Smooth muscle cell (in vitro differentiated cells): ENCODE data around the gene ZNF346. TPM values are rescaled to one million over a fixed set of nuclear protein-coding genes. Genes with fewer than 3 reads are reported as not detected.

Experiments used
- DNase-seq: peaks from one replicate; lab custom pipeline; 2025; ENCODE audit not compliant: unreplicated experiment; lab: John Stamatoyannopoulos, UW
- H2AFZ ChIP-seq: fragments of 200-600 bp; sonication (generic); 2 replicates; pipeline ENCODE4 v1.6.0; 2016; ENCODE audit warnings: antibody characterized with exemption, low read depth, mild to moderate bottlenecking
- H3F3A ChIP-seq: fragments of 200-600 bp; sonication (generic); 2 replicates; pipeline ENCODE4 v1.6.0; 2017; ENCODE audit warnings: antibody characterized with exemption, low read depth
- H3K27ac ChIP-seq: fragments of 200-600 bp; sonication (generic); 2 replicates; pipeline ENCODE4 v1.5.1; 2016; ENCODE audit warnings: low read depth, mild to moderate bottlenecking
- H3K27me3 ChIP-seq: fragments of 200-600 bp; sonication (generic); 2 replicates; pipeline ENCODE4 v1.6.1; 2016; ENCODE audit warnings: low read depth, mild to moderate bottlenecking
- H3K36me3 ChIP-seq: fragments of 200-600 bp; sonication (generic); 2 replicates; pipeline ENCODE4 v1.5.1; 2016; ENCODE audit warnings: low read depth
- H3K4me1 ChIP-seq: fragments of 200-600 bp; sonication (generic); 2 replicates; pipeline ENCODE4 v1.5.1; 2016; ENCODE audit warnings: low read depth
- H3K4me2 ChIP-seq: fragments of 200-600 bp; sonication (generic); 2 replicates; pipeline ENCODE4 v1.6.0; 2016; ENCODE audit warnings: mild to moderate bottlenecking
- H3K4me3 ChIP-seq: fragments of 200-600 bp; sonication (generic); 2 replicates; pipeline ENCODE4 v1.5.1; 2016; ENCODE audit warnings: mild to moderate bottlenecking
- H3K79me2 ChIP-seq: fragments of 200-600 bp; sonication (generic); 2 replicates; pipeline ENCODE4 v1.6.0; 2016; ENCODE audit warnings: low read depth, mild to moderate bottlenecking
- H3K9ac ChIP-seq: fragments of 200-600 bp; sonication (generic); 2 replicates; pipeline ENCODE4 v1.6.0; 2016; ENCODE audit warnings: low read depth
- H3K9me3 ChIP-seq: fragments of 200-600 bp; sonication (generic); replicated peaks from 2 replicates; pipeline ENCODE4 v1.5.1; 2016; ENCODE audit warnings: low read depth
- H4K20me1 ChIP-seq: fragments of 200-600 bp; sonication (generic); 2 replicates; pipeline ENCODE4 v1.6.0; 2016; ENCODE audit warnings: low read depth
- CTCF ChIP-seq: fragments of 200-600 bp; sonication (generic); IDR thresholded peaks from 2 replicates; pipeline ENCODE4 v1.5.1; 2017; ENCODE audit warnings: borderline replicate concordance, mild to moderate bottlenecking, antibody characterized with exemption; ENCODE audit not compliant: insufficient read depth, poor library complexity, severe bottlenecking
- WGBS: methylation state at CpG from one replicate; pipeline ENCODE4 v1.1.7; 2016; ENCODE audit warnings: low lambda C conversion rate; 5-methylcytosine and 5-hydroxymethylcytosine counted together
- polyA plus RNA-seq: library from polyadenylated mRNA; unstranded; fragments of >200 nt; fragmentation: Nextera tagmentation; extraction: Ambion mirVana; gene quantifications from 2 replicates; pipeline ENCODE4 v1.2.1, GENCODE V29; 2016
- total RNA-seq: library from RNA; depleted of rRNA; stranded (reverse); fragments of >200 nt; gene quantifications from 2 replicates; pipeline ENCODE4 v1.2.3, GENCODE V29; 2014

Gene ZNF346
- total and polyA plus RNA-seq, 2 experiments from 2014 or later = 6.9 to 14.8 TPM

GRCh38 chr5:177025101-177025601 is 2.7 kb downstream of the ZNF346 start:
- peaks cover 25% of the 10 kb centered on the region for H3K79me2 ChIP-seq
- no peak for TF ChIP-seq CTCF
- H3K27me3 ChIP-seq = no peaks in the 10 kb centered on the region
- 95% methylated on average over 3 of the region's 3 CpGs for WGBS
- peaks cover 13% of the 10 kb centered on the region for H3K4me1 ChIP-seq
- no peaks in the 10 kb centered on the region for H3F3A ChIP-seq
- DNase-seq = no peak
- no peak overlapping the region for H2AFZ ChIP-seq
- H3K9me3 ChIP-seq = no peaks in the 10 kb centered on the region
- H3K4me2 ChIP-seq = no peak overlapping the region
- H3K36me3 ChIP-seq = no peaks in the 10 kb centered on the region
- H3K27ac ChIP-seq = no peak overlapping the region
- H3K9ac ChIP-seq = no peak overlapping the region
- H3K4me3 ChIP-seq = no peak overlapping the region
- H4K20me1 ChIP-seq = peaks cover 9% of the 10 kb centered on the region

- Histone ChIP-seq H4K20me1 (peaks cover 17% of the 10 kb centered on the region), H3K4me1 (peaks cover 6% of the 10 kb centered on the region), H3K27me3 (no peaks in the 10 kb centered on the region), H3K79me2 (peaks cover 37% of the 10 kb centered on the region), H3K4me2 (no peak overlapping the region), H3K9ac (no peak overlapping the region), H3K9me3 (no peaks in the 10 kb centered on the region), H3K36me3 (no peaks in the 10 kb centered on the region), H3F3A (no peaks in the 10 kb centered on the region), H3K27ac (no peak overlapping the region), H2AFZ (no peak overlapping the region), H3K4me3 (no peak overlapping the region)
- no peak for DNase-seq
- TF ChIP-seq CTCF = no peak
- 98% methylated on average over 2 of the region's 2 CpGs for WGBS
These were observed 5.2 kb downstream of the ZNF346 start for GRCh38 chr5:177027665-177028064.

- H3K79me2 ChIP-seq = peaks cover 31% of the 10 kb centered on the region
- H2AFZ ChIP-seq = no peak overlapping the region
- no peak overlapping the region for H3K9ac ChIP-seq
- DNase-seq = no peak
- WGBS = over 99% methylated on average over 6 of the region's 6 CpGs
- no peak overlapping the region for H3K4me3 ChIP-seq
- no peak overlapping the region for H3K4me2 ChIP-seq
- H3K27me3 ChIP-seq = no peaks in the 10 kb centered on the region
- peaks cover 25% of the 10 kb centered on the region for H4K20me1 ChIP-seq
- no peak overlapping the region for H3K27ac ChIP-seq
- no peak for TF ChIP-seq CTCF
- no peaks in the 10 kb centered on the region for H3K36me3 ChIP-seq
- no peaks in the 10 kb centered on the region for H3K4me1 ChIP-seq
- H3F3A ChIP-seq = no peaks in the 10 kb centered on the region
- H3K9me3 ChIP-seq = no peaks in the 10 kb centered on the region
These were observed 7.0 kb downstream of the ZNF346 start for GRCh38 chr5:177029498-177029897.

GRCh38 chr5:177035976-177036375 is 13.5 kb downstream of the ZNF346 start:
- Histone ChIP-seq H3K27me3 (no peaks in the 10 kb centered on the region), H3K27ac (no peak overlapping the region), H3K36me3 (no peaks in the 10 kb centered on the region), H3K4me3 (no peak overlapping the region), H3K9ac (no peak overlapping the region), H3F3A (no peaks in the 10 kb centered on the region), H3K4me1 (no peaks in the 10 kb centered on the region), H3K79me2 (peaks cover 12% of the 10 kb centered on the region), H3K4me2 (no peak overlapping the region), H2AFZ (no peak overlapping the region), H4K20me1 (peaks cover 76% of the 10 kb centered on the region), H3K9me3 (no peaks in the 10 kb centered on the region)
- no peak for TF ChIP-seq CTCF
- 65% methylated on average over 1 of the region's 1 CpG for WGBS
- no peak for DNase-seq
